Stimulated activated CD8-positive, alpha-beta memory T cell treated with anti-CD3 and anti-CD28 coated beads, Interleukin-12 subunit alpha, Interleukin-12 subunit beta, amount 100 ng/mL, for 4 hours (primary cell): ENCODE measurements around the gene NT5DC2.
A peak's percentile ranks its signal among the peaks of the same experiment; 100 is the strongest.
"Not testable (repeated sequence)": the region's sequence is repeated elsewhere in the genome, so short reads cannot be mapped to it uniquely, and the experiment has no call there.

Experiments used
- DNase-seq: peaks from one replicate; pipeline ENCODE4 v3.0.0-alpha.2; 2020; ENCODE audit warnings: low read depth

NT5DC2 gene

DNA sequence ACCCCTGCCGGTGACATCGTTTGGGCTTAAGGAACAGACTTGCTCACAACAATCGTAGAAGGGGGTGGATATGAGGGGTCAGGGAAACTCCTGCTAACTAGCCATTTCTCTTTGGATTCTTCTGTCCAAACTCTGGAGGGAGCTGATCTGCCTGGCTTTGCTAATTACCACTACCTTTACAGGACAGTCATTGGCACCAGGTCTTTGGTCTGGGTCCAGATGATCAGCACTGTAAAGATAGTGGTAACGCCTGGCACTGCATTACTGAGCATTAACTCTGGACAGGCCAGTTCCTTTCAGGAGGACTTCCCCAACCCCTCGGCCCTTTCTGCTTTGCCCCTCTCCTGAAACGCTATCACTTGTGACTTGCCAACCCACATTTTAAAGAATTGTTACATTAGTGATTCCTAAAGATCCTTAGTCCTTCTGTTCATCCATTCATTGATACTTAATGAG lies 3.5 kb upstream of the NT5DC2 start:
- no peak for DNase-seq

DNA sequence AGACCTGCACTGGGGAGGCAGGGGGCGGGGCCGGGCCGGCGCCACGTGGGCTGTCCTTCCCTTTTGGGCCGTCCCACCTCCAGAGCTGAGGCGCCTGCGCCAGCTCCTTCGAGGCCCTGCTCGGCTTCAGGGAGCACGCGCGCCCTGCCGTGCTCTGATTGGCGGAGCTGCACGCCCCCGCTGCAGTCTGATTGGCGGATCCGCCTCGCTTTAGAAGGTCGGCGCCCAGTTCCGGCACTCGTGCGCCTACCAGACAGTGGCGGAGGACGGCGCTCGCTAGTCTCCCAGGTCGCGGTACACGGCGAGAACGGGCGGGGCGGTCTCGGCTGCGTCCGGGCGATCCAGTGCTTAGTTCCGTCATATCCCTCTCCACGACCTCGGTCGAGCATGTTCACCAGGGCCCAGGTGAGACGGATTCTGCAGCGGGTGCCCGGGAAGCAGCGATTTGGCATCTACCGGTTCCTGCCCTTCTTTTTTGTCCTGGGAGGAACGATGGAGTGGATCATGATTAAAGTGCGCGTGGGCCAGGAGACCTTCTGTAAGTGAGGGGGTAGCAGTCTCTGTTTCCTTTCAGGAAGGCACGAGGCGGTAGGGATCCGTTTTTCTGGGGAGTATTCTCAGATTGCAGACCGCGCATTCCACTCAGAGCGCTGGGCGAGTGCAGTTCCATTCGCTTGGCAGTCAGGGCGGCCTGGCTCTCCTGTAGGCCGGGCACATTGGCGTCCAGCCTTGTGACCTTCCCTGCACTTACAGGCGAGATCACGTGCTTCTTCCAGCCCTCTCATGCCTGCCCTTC lies 2.9 kb upstream of the NT5DC2 start, which contains the start of gene UQCC5:
TSS of gene UQCC5 (plus strand) at position 237 of the 796 bp plus-strand sequence. CDS start at position 388, 151 bp downstream.
- peak; percentile 96 for DNase-seq

DNA sequence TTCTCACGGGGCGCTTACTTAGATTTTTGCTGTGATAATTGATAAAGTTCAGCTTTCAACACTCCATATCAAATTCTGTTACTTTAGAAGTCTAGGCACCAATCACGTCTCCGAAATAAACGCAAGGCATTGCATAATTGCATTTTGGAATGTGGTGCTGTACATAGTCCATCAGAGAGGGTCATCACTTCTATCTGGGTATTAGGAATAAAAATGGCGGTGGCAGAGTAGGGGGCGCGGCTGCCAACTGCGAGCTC lies 2.4 kb upstream of the NT5DC2 start:
- no peak for DNase-seq

DNA sequence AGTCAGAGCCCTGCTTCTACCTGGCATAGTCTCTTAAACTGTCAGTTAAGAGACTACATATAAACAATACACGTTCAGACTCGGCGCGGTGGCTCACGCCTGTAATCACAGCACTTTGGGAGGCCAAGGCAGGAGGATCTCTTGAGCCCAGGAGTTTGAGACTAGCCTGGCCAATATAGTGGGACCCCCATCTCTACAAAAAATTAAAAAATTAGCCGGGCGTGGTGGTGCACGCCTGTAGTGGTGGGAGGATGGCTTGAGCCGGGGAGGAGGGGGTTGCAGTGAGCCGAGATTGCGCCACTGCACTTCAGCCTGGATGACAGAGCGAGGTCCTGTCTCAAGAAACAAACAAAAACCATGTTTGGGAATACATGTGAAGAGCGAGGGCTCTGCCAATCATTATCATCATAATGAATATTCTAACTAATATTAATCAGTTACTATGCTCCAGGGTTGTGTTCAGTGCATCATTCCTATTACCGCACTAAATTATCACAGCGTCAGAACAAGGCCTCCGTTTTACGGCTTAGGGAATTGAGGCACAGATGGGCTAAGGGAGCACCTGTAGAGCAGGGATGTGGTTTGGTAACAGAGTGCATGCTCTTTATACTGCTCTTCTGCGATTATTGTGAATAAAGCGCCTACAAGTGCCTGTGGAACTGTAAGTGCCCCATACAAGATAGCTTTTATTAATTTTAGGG lies 1.9 kb upstream of the NT5DC2 start:
- DNase-seq: no peak

DNA sequence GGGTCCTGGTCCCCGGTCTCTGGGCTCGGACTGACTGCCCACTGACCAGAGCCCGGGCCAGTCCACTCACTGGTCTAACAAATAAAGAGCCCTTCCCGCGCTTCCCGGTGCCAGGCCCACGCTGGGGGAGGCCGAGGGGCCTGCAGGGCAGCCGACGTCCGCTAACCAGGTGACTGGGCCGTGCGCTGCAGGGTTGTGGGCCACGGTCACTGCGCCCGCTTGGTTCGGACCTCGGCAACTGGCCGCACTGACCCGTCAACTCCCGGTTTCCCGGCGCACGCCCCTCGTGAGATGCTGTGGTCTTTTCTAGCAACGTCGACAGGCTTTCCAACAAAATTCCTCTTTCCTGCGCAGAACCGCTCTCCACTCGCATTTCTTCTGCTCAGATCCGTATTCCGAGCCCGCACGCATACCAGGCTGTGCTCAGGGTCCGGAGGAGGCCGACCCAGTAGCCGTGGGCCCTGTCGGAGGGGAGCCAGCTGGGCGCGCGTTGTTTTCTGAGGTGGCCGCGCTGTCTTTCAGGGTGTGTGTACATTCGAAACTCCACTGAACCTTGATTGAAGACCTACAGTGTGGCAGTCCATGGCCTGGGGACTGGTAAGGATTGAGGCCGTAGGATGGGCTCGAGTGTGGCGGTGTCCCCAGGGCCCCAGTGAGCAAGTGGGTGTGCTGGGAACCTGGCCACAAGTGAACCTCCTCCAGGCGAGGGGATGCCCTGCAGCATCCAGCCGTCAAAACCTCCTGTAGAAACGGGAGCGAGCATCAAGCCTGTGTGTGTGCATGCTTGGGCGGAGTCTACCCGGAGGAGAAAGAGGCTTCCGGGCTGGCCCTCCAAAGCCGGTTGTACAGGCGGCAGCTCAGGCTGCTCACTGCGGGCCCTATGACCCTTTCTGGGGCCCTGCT lies 875 bp upstream of the NT5DC2 start:
- DNase-seq: no peak

DNA sequence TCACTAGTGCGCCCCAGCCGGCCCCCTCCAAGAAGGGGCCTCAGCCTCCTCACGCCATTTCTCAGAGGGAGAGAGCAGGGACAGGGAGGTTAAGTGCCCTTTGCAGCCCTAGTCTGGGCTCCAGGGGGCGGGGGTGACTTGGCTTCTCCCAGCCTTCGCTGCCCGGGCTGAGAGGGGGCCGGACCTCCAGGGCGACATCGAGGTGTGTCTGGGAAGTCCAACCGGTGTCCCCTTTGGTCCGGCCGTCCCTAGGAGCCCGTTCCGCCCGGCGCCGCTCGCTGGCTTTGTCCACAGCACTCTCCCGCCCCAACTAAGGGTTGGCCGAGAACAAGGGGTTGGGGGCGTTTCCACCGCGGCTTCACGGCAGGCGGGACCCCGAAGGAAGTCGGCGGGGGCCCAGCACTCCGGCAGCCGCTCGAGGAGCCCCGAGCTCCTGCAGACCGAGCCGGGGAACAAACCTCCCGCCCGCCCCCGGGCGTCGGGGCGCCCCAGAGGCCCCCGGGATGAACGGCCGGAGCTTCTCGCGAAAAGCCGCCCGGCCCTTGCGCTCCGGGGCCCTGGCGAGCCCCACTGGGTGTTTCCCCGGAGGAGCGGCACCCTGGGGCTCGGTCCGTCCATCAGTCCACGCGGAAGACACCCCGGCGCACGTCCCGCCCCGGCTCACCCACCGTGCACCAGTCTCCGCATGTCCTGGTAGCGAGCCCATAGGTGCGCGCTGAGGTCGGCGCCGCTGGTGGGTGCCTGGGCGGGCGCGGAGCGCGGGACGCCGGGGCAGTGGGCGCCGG lies 627 bp downstream of the NT5DC2 start:
- DNase-seq: peak; percentile 15

DNA sequence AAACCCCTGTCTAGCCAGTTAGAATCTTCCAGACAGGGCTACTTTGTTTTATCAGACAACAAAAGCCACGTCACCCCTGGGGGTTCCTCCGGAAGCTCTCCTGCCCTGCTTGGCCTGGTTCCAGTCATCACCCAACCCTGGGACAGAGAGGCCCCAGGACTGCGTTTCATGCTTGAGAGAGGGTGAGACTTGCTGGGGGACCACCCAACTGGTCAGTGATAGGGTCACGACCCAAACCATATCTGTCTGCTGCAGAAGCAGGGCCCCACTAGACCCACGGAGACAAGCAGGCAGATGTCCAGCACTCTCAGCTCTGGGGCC lies 1.2 kb downstream of the NT5DC2 start:
- peak; percentile 18 for DNase-seq

DNA sequence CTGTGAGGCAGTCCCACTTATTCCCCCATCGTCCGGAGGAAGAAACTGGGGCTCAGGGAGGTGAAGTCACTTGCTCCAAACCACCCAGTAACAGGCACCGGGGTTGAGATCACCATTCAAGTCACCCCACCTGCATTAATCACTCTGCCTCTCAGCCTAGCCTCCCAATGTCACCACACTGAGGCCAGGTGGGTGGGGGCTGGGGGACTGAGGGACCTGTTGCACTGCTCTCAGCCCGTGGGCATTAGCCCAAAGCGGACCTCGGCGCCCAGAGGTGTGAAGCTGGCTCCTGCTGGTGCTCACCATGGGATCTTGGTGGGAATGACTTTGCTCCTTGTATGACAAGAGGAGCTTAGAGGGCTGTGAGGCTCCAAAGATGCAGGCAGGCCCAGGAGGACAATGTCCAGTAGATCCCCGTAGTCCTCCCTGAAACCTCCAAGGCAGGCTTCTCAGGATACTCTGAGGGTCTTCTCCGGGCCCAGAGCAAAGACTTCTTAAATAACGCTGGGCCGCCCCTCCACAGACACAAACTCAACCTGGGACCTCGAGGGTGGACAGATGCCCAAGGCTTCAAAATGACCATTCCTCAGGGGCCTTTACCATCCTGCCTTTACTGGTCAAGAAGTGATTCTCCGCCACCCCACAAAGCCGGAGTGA lies 1.7 kb downstream of the NT5DC2 start:
- DNase-seq: no peak

DNA sequence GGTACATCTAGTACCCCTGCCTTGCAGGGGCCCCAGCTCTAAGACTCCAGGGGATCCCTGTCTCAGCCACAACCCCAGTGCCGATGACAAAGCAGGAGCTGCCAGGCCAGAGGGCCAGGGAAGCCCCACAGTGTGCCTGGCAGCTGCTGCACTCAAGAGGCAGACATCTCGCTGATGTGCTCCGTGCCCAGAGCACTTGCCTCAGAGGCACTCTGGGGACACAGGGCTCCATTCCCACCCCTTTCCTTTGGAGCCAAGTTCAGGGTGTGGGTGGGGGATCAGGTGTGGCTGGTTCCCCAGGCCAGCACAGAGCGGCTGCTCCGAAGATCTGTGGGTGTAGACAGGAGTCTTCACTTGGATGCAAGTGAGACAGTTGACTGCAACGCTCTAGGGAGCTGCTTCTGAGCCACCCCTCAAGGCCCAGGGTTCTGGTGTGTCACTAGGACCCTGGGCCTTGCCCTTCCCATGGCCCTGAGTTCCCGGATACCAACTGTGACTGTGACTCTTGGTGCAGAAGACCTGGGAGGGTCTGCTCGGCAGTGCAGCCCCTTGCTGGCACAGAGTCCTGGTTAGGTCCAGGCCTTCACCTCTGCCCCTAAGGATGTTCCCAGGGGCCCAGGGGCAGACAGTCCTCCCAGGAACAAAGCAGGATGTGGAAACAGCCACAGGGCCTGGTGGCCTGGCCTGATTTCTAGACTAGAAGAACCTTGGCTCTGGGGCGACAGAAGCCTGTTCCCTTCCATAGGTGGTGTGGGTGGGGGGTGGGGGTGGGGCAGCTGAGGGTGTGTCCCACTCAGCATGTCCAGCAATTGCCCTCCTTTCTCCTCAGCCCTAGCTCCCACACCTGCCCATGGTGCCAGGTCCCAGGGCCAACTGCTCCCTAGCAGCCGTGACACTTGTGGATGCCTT lies 2.5 kb downstream of the NT5DC2 start:
- no peak for DNase-seq

DNA sequence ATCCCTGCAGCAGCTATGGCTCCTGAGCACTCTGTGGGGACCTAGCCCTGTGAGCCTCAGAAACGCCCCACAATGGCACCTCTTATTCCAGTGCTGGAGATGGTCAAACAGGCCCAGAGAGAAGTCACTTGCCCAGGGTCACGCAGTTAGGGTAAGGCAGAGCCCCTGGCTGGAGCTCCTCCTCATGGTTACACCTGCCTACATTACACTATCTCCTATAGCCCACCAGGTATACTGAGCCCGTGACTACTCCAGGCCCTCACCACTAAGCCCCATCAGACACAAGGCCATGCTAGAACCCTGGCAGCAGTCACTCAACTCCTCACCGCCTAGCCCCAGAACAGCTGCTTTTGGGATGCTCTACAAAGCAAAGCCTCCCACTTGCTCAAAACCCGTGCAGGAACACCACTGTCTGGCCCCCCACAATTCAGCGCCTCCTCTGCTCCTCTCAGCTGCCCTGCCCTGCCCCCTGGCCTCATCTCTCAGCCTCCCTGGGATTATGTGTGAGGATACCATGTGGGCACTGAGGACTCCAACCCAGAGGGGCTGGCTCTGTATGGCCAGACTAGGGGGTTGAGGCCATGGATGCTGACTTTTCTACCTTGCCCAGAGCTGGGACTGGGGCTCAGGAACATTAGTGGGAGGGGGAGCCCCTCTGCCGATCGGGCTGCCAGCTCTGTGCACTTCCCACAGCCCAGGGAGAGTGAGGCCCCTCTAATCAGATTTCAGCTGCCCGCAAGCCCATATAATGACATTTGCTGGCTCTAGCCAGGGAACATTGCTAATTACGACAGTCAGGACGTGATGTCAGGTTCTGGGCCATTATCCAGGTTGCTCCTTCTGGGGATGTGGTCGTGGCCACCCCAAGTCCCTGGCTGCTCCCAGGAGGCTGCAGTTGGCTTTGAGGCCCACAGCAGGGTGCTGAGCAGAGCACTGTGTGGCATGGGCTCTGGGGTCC lies 4.0 kb downstream of the NT5DC2 start:
- DNase-seq: no peak

DNA sequence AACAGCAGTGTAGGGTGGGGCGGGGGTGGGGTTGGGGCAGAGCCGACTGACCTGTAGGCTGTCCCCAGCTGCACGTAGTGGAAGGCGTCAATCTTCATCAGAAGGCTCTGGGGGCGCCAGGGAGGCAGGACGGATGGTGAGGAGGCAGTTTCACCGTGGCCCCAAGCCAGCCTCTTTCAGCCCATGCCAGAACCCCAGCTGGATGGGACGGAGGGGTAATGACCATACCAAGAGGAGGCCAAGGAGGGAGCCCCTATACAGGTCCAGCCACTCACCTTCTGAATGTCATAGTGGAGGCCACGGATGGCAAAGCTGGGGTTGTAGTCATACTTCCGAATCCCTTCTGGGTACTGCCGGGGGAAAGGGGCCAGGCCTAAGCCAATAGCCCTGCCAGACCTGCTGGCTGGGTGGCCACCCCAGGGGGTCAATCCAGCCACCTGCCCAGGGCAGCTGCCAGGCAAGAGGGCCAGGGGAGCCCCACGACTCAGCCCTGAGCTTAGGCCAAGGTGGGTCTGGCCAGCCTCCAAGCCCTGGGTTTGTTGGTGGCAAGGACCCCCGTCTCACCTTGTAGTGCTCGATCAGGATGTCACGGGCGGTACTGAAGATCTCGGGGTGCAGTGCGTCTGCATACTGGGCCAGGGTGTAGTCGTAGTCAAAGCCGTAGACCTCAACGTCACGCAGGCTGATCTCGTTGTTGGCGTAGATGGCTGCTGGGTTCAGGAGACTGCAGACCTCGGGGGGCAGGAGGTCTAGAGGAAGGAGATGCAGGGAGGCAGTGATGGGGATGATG lies 4.9 kb downstream of the NT5DC2 start:
- no peak for DNase-seq

DNA sequence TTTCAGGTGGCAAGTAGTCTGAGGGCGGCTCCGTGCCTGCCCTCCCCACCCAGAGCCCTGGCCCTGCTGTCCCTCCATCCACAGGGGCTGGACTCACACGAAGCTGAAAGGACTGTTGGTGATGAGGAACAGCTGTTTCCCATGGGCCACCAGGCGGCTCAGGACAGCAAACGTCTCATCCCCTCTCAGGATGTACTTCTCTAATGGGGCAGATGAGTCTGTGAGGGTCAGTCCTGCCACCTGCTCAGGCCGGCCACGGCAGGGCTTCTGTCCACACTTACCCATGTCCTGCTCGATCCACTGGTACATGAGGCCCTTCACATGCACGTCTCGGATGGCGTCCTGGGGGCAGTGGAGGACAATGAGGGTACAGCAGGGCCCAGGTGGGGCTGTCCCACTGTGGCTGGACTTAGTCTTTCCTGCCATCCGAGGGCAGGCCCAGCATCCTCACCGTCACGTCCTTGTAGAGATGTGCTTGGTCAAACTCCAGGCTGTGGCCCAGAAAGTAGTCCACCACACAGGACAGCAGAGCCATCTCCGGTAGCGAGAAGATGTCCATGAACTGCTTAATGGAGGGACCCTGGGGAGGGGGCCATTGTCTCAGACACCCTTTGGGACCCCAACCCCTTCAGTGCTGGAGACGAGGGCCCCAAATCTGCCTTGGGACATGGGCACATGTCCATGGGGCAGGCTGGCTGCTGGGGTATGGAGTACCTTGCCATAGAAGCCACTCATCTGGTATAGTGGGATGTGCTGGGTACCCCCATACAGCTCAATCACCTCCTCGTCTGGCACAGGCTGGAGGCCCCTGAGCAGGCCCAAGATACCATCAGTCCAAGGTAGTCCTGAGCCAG lies 5.7 kb downstream of the NT5DC2 start:
- DNase-seq: no peak

DNA sequence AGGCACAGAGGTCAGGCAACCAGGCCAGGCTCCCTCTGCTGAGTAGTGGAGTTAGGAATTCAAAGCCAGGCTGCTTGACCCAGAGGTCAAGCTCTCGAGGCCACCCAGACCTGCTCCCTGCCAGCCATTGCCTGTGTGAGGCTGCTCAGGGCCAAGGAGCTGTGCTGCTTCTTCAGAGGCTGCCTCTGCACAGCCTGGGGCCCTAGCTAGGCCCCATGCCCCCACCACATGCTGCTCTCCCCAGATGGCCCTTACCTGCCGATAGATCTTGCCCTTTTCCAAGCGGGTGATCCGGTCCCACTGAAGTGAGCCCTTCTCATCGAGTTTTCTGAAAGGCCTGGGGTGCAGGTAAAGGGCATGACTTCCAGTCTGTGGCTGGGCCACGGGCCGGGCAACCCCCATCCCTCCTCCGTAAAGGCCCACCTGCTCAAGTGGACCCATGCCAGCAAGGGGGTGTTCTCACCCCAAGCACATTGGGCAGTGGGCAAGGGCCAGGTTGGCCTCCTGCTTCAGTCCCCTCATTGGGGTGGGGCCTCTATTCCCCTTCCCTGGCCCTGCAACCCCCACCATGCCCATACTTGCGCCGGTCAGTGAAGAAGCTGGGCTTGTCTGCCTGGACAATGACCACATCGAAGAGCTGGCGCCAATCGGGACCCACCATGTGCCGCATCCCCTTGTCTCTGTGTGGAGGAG lies 6.5 kb downstream of the NT5DC2 start:
- no peak for DNase-seq

DNA sequence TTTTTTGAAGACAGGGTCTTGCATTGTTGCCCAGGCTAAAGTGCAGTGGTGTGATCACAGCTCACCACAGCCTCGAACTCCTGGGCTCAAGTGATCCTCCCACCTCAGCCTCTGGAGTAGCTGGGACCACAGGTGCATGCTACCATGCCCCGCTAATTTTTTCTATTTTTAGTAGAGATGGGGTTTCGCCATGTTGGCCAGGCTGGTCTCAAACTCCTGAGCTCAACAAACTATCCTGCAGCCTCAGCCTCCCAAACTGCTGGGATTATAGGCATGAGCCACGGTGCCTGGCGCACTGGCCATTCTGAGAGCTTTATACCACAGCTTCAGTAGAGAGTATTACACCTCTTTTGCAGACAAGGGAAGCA lies 7.0 kb downstream of the NT5DC2 start:
- DNase-seq: not testable (repeated sequence)

DNA sequence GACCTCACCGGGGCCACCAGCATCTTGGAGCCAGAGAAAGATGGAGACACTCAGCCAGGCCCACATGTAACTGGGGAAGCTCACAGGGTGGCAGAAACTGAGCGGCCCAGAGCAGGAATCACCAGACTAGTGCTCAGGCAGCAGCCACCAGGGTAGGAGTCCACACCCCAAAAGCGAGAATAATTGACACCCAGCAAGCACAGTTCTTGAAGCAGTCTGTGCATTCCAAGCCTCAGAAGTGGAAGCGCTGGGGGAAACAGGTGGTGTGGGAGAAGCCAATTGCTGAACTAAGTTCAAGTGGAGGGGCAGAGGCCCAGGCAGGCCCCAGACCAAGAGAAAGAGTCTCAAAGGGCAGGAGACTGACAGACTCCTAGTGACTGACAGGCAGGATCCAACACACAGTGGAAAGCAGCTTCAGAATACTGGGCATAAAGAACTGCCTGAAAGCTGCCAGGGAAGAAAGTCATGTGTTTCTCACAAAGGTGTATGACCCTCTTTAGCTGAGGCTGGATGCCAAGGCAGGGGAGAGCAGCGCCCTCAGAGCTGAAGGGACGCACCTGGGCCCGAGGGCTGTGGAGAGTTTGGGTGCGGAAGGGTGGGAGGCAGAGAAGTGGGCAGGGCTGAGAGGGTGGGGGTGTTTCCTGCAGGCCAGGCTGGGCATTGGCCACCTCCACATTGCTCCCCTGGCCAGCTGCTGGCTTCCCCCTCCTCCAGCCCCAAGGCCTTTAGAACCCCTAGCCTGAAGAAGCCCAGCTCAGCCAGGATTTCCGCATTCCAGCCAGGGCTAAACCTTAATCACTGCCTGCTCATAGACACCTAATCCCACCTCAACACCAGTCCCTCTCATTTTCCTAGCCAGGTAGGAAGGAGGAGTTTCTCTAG lies 7.7 kb downstream of the NT5DC2 start:
- DNase-seq: no peak
